Adipocyte (in vitro differentiated cells): ENCODE measurements around the gene PSMD2.

Source experiments
- DNase-seq: peaks from one replicate; pipeline ENCODE4 v3.0.0-alpha.2; 2015; ENCODE audit warnings: low read depth
- H3K27me3 ChIP-seq: replicated peaks from 2 replicates; pipeline ENCODE4 v1.7.0; 2013; ENCODE audit warnings: mild to moderate bottlenecking, low read length, moderate library complexity; ENCODE audit not compliant: control insufficient read depth, insufficient read depth
- H3K36me3 ChIP-seq: 2 replicates; pipeline ENCODE4 v1.7.0; 2013; ENCODE audit warnings: low read length, mild to moderate bottlenecking, moderate library complexity; ENCODE audit not compliant: control insufficient read depth, insufficient read depth, severe bottlenecking
- H3K4me1 ChIP-seq: 2 replicates; pipeline ENCODE4 v1.7.0; 2013; ENCODE audit warnings: mild to moderate bottlenecking, low read length, moderate library complexity; ENCODE audit not compliant: control insufficient read depth, insufficient read depth
- H3K4me3 ChIP-seq: 2 replicates; pipeline ENCODE4 v1.7.0; 2013; ENCODE audit warnings: mild to moderate bottlenecking, low read length, moderate library complexity
- H3K9ac ChIP-seq: 2 replicates; pipeline ENCODE4 v1.7.0; 2013; ENCODE audit warnings: mild to moderate bottlenecking, low read length, moderate library complexity
- H3K9me3 ChIP-seq: 2 replicates; pipeline ENCODE4 v1.7.0; 2013; ENCODE audit warnings: mild to moderate bottlenecking, low read length, moderate library complexity; ENCODE audit not compliant: control insufficient read depth

Gene PSMD2

GRCh38 chr3:184298759-184299487 lies at the start of gene PSMD2:
Gene PSMD2, plus strand, starts transcription at chr3:184299241. Its CDS starts 26 bp downstream, at chr3:184299267.
- H3K4me3 ChIP-seq: peak within 1 kb of the TSS; percentile 94
- peak; percentile 99 for DNase-seq

GRCh38 chr3:184249412-184250166 lies 49.5 kb upstream of the PSMD2 start, which contains the start of gene EEF1AKMT4:
Gene EEF1AKMT4, plus strand, starts transcription at chr3:184249672. Its CDS starts 23 bp downstream, at chr3:184249695.
- Histone ChIP-seq H3K9ac (peak within 1 kb of the TSS; percentile 95), H3K4me1 (peaks cover 10% of the 10 kb centered on the region), H3K36me3 (peaks cover 11% of the 10 kb centered on the region), H3K4me3 (peak within 1 kb of the TSS; percentile 98), H3K27me3 (no peaks in the 10 kb centered on the region), H3K9me3 (no peaks in the 10 kb centered on the region)
- peak; percentile 98 for DNase-seq

More at GRCh38 chr3:184298759-184299487, at the start of gene PSMD2:
- no peaks in the 10 kb centered on the region for H3K9me3 ChIP-seq
- peaks cover 36% of the 10 kb centered on the region for H3K36me3 ChIP-seq
- H3K4me1 ChIP-seq: peaks cover 9% of the 10 kb centered on the region
- no peaks in the 10 kb centered on the region for H3K27me3 ChIP-seq
- peak within 1 kb of the TSS; percentile 97 for H3K9ac ChIP-seq

- H3K4me1 ChIP-seq: peaks cover 10% of the 10 kb centered on the region
- H3K9me3 ChIP-seq: no peaks in the 10 kb centered on the region
- H3K4me3 ChIP-seq: peak overlapping the region; percentile 98
- peak overlapping the region; percentile 95 for H3K9ac ChIP-seq
- H3K27me3 ChIP-seq: no peaks in the 10 kb centered on the region
- peaks cover 4% of the 10 kb centered on the region for H3K36me3 ChIP-seq
- peak; percentile 97 for DNase-seq
Measured at GRCh38 chr3:184250167-184250828, 48.7 kb upstream of the PSMD2 start.

GRCh38 chr3:184255291-184256039 lies 43.6 kb upstream of the PSMD2 start:
- Histone ChIP-seq H3K4me1 (peaks cover 3% of the 10 kb centered on the region), H3K9ac (no peak overlapping the region), H3K36me3 (no peaks in the 10 kb centered on the region), H3K27me3 (no peaks in the 10 kb centered on the region), H3K4me3 (no peak overlapping the region), H3K9me3 (no peaks in the 10 kb centered on the region)
- DNase-seq: no peak

- Histone ChIP-seq H3K4me3 (no peak overlapping the region), H3K9me3 (no peaks in the 10 kb centered on the region), H3K9ac (no peak overlapping the region), H3K27me3 (no peaks in the 10 kb centered on the region), H3K4me1 (peaks cover 10% of the 10 kb centered on the region), H3K36me3 (no peaks in the 10 kb centered on the region)
- no peak for DNase-seq
Measured at GRCh38 chr3:184257083-184257915, 41.7 kb upstream of the PSMD2 start.

- DNase-seq: no peak
- Histone ChIP-seq H3K4me3 (no peak overlapping the region), H3K27me3 (peaks cover 6% of the 10 kb centered on the region), H3K4me1 (peaks cover 10% of the 10 kb centered on the region), H3K36me3 (no peaks in the 10 kb centered on the region), H3K9ac (no peak overlapping the region), H3K9me3 (no peaks in the 10 kb centered on the region)
Measured at GRCh38 chr3:184258926-184259325, 40.1 kb upstream of the PSMD2 start.

GRCh38 chr3:184259396-184259877 lies 39.6 kb upstream of the PSMD2 start:
- Histone ChIP-seq H3K9ac (no peak overlapping the region), H3K36me3 (no peaks in the 10 kb centered on the region), H3K9me3 (no peaks in the 10 kb centered on the region), H3K27me3 (peaks cover 6% of the 10 kb centered on the region), H3K4me1 (peaks cover 10% of the 10 kb centered on the region), H3K4me3 (no peak overlapping the region)
- no peak for DNase-seq

- DNase-seq: peak; percentile 77
- H3K36me3 ChIP-seq: no peaks in the 10 kb centered on the region
- no peak overlapping the region for H3K9ac ChIP-seq
- no peaks in the 10 kb centered on the region for H3K9me3 ChIP-seq
- no peak overlapping the region for H3K4me3 ChIP-seq
- peaks cover 10% of the 10 kb centered on the region for H3K4me1 ChIP-seq
- H3K27me3 ChIP-seq: peaks cover 6% of the 10 kb centered on the region
Measured at GRCh38 chr3:184259878-184260723, 38.9 kb upstream of the PSMD2 start.

- Histone ChIP-seq H3K27me3 (peaks cover 6% of the 10 kb centered on the region), H3K4me1 (peaks cover 10% of the 10 kb centered on the region), H3K36me3 (no peaks in the 10 kb centered on the region), H3K9ac (no peak overlapping the region), H3K9me3 (no peaks in the 10 kb centered on the region), H3K4me3 (peak overlapping the region; percentile 41)
- peak; percentile 4 for DNase-seq
Measured at GRCh38 chr3:184260724-184261269, 38.2 kb upstream of the PSMD2 start.
